HG03442 (cell line): ENCODE results near the gene HACD2.
"Not testable (repeated sequence)": the region's sequence is repeated elsewhere in the genome, so short reads cannot be mapped to it uniquely, and the experiment has no call there.

ENCODE experiments used
- ATAC-seq: cut with Tn5 transposase; IDR thresholded peaks from one replicate; pipeline ENCODE4 v1.9.1; 2021; ENCODE audit warnings: mild to moderate bottlenecking, moderate library complexity; ENCODE audit not compliant: unreplicated experiment

HACD2 gene

DNA sequence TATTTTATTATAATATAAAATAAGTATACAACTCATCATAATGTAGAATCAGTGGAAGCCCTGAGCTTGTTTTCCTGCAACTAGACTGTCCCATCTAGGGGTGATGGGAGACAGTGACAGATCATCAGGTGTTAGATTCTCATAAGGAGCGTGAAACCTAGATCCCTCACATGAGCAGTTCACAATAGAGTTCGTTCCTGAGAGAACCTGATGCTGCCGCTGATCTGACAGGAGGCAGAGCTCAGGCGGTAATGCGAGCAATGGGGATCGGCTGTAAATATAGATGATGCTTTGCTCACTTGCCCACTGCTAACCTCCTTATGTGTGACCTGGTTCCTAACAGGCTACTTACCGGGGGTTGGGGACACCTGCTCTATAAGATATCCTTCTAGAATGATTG lies 26.8 kb upstream of the HACD2 start:
- not testable (repeated sequence) for ATAC-seq

- no peak for ATAC-seq
Measured at GRCh38 chr3:123611082-123611481, 26.2 kb upstream of the HACD2 start.

DNA sequence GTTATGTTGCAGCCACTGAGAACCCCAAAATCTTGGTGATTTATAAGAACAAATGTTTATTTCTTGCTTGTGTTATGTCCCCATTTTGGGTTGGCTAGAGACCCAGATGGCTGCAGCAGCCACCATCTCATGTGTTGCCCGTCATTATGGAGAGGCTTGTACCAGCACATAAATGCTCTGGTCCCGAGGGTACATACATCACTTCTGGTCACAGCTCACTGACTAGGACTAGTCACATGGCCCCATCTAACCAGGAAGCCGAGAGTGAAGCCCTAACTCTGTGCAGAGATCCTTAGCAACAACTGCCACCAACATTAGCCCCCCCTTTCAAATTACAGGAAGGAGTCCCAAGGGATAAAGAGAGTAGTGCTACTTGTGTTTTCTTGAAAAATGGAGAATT lies 25.5 kb upstream of the HACD2 start:
- ATAC-seq = peak; percentile 85

DNA sequence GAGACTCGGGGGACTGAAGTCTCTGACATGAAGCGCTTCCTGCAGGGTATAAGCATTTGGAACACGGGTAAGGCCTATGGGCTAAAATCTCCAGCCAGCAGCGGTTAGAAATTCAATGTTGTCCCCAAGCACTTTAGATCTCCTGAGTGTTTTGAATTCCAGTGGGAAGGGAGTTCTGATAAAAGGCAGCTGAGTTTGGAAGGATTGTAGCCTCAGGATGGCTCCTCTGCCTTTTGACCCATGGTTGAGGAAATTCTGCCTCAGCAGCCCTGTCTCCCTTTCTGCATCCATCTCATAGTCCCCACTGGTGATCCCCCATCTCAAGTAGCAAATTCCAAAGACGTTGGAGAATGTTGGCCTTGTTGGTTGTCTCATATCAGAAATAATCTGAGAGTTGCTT lies 24.2 kb upstream of the HACD2 start:
- no peak for ATAC-seq

DNA sequence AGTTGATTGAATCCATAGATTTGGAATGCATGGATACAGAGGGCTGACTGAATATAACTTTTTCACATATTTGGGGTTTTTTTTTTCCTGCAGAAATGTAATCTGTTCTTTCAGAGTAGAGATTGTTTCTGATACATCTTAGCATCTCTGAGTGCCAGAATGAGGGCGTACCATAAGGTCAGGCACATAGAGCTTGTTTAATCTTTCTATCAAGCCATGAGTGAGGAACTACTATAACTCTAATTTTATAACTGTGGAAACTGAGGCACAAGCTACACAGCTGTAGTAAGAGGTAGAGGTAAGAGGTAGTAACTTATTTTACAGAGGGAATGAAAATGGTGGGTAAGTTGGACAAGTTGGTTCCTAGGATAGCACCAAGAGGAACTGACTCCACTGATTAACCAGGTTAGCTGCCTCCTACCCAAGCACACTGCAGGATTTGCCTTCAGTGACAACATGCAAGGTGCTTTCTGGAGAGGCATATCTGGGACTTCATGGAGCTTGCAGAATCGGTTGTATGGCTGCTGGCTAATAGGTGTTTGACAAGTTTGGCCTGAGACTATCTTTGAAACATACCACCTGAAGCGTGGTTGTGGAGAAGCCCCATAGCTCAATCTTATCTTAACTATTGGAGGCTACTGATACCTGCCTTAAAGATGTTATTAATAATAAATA lies 23.5 kb upstream of the HACD2 start:
- no peak for ATAC-seq

- ATAC-seq = no peak
Measured at GRCh38 chr3:123606527-123606926, 21.7 kb upstream of the HACD2 start.

DNA sequence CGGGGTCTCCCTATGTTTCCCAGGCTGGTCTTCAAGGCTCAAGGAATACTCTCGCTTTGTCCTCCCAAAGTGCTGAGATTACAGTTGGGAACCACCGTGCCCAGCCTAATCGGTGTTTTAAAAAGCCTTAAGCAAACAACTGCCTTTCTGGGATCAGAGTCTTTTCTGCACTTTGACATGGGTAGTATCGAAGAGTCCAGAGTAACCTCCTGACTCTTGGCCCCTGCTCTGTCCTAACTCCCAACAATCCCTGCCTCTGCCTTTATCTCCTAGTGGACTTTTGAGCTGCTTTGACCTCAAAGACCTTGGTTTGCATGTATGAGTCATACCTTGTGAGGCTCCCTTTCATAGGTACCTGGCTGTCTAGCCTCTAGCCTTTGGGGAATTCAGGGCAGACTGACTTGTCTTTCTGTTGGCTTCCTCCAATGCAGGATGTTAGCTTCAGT lies 21.0 kb upstream of the HACD2 start:
- peak; percentile 79 for ATAC-seq

GRCh38 chr3:123603153-123603552 lies 18.3 kb upstream of the HACD2 start:
- ATAC-seq = not testable (repeated sequence)

GRCh38 chr3:123602325-123602724 lies 17.5 kb upstream of the HACD2 start:
- ATAC-seq = no peak

DNA sequence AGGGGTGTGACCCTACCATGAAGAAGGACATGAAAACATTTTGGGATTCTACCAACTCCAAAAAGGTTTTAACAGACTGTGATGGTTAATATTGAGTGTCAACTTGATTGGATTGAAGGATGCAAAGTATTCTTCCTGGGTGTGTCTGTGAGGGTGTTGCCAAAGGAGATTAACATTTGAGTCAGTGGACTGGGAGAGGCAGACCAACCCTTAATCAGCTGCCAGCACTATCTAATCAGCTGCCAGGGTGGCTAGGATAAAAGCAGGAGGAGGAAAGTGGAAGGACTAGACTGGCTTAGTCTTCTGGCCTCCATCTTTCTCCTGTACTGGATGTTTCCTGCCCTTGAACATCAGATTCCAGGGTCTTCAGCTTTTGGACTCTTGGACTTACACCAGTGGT lies 16.0 kb upstream of the HACD2 start:
- not testable (repeated sequence) for ATAC-seq

- ATAC-seq = no peak
Measured at GRCh38 chr3:123597561-123597960, 12.7 kb upstream of the HACD2 start.

GRCh38 chr3:123595396-123596180 lies 10.7 kb upstream of the HACD2 start:
- ATAC-seq = no peak

DNA sequence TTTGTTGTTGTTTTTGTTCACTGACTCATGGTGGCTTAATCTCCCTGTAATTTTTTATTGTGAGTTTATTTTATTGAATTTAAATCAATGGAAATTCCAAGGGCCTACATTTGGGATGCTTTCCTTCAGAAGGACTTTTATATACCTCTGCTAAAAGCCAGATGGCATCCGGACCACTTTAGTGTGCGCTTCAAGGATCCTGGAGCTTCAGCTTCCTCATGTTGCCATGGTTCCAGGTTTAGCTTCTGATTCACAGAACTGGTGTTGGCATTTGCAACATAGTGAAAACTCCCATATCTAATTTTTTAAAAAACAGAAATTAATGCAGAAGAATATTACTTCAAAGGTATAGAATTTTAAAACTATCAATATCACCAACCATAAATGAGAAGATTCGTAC lies 8.5 kb upstream of the HACD2 start:
- ATAC-seq = no peak

- no peak for ATAC-seq
Measured at GRCh38 chr3:123590685-123591450, 6.0 kb upstream of the HACD2 start.

- no peak for ATAC-seq
Measured at GRCh38 chr3:123587401-123587800, 2.5 kb upstream of the HACD2 start.

DNA sequence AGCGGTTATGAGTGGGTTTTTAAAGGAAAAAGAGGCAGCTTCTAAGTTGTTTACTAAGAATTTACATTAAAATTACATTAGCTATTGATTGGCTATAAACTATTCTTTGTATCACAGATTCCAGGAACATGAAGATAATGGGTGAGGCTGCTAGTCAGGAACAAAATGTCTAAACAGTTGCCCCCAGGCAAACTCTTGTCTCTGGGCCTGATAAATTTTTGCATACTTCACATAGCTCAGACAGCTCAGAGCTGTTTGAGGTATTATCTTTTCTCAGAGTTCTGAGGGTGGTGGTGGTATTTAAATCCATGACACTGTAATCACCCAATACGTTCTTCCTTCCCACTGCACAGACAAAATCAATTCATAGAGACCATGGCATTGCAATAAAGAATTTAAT lies 2.1 kb upstream of the HACD2 start:
- ATAC-seq = no peak

DNA sequence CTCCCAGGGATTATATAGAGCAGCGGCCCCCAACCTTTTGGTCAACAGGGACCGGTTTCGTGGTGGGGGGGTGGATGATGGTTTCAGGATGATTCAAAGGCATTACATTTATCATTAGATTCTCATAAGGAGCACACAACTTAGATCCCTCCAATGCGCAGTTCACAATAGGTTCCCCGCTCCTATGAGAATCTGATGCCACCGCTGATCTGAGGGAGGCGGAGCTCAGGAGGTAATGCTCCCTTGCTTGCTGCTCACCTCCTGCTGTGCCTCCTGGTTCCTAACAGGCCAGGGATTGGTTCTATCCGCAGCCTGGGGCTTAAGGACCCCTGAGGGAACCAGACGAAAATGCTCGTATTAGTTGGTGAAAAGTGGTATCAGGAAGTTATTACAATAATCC lies 1.3 kb upstream of the HACD2 start:
- no peak for ATAC-seq

GRCh38 chr3:123584284-123584987 lies 417 bp downstream of the HACD2 start:
- peak; percentile 27 for ATAC-seq

DNA sequence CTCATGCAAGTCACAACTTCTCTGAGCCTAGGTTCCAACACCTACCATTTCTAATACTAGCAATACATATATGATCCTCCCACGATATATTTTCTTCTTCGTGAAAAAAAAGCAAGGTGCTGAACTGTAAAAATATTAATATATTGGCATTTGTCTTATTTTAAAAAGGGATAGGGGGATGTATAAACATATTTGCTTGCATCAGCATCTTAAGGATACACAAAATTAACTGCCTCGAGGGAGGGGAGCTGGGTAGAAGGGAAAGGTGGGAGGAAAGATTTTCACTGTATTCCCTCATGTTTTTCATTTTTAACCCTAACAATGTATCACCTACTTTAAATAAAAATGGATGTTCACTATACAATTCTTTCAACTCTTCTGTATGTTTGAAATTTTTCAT lies 1.3 kb downstream of the HACD2 start:
- no peak for ATAC-seq

DNA sequence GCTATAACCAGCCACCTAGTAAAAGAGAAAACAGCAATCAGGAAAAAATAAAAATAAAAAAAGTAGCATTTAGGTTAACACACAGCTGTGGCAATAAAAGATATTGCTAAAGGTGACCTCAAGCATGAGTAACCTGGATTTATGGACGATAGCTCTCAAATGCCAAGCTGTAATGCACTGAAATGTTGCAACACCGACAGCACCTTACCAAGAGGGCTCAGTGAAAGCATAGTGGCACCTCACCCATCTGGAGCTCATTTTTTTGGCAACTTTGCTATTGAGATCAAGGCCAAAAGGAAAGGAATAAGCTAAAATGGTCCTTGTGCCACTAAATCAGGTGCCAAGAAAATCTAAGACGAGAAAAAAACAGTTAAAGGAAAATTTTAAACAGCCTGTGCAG lies 2.5 kb downstream of the HACD2 start:
- no peak for ATAC-seq

- peak; percentile 77 for ATAC-seq
Measured at GRCh38 chr3:123576122-123576521, 8.7 kb downstream of the HACD2 start.
